GM21515 (cell line): ENCODE data around the gene ZFP2.

Source experiments
- ATAC-seq: cut with Tn5 transposase; IDR thresholded peaks from one replicate; pipeline ENCODE4 v1.9.1; 2021; ENCODE audit not compliant: unreplicated experiment

ZFP2 gene

GRCh38 chr5:178965465-178966055 is 69.8 kb downstream of the ZFP2 start:
- no peak for ATAC-seq

- ATAC-seq: no peak
Measured at GRCh38 chr5:178981381-178981780, 85.7 kb downstream of the ZFP2 start.
